ENCODE data around the gene SP100.
"Not testable (repeated sequence)": the region's sequence is repeated elsewhere in the genome, so short reads cannot be mapped to it uniquely, and the experiment has no call there.

Gene SP100

DNA sequence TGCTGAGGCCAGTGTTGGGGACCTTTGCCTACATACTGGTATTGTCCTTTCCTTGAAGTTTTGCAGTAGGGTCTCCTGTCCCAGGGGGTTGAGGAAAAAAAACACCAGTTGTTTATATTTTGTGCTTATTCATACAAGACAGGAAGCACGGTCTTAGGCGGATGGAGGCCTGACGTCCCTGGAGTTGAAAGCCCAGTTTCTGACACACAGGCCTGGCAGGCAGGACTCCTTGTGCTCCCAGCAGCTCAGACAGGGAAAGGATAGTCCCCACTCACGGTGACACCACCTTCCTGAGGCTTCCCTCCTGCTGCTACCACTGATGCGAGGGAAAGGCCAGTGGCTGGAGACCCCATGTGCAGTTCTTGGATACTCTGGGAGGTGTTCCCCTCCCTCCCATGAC lies 15.5 kb upstream of the SP100 start:
- TF ChIP-seq, protein P1, sequence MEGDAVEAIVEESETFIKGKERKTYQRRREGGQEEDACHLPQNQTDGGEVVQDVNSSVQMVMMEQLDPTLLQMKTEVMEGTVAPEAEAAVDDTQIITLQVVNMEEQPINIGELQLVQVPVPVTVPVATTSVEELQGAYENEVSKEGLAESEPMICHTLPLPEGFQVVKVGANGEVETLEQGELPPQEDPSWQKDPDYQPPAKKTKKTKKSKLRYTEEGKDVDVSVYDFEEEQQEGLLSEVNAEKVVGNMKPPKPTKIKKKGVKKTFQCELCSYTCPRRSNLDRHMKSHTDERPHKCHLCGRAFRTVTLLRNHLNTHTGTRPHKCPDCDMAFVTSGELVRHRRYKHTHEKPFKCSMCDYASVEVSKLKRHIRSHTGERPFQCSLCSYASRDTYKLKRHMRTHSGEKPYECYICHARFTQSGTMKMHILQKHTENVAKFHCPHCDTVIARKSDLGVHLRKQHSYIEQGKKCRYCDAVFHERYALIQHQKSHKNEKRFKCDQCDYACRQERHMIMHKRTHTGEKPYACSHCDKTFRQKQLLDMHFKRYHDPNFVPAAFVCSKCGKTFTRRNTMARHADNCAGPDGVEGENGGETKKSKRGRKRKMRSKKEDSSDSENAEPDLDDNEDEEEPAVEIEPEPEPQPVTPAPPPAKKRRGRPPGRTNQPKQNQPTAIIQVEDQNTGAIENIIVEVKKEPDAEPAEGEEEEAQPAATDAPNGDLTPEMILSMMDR (IDR thresholded peaks at IDR 0.05; ENCODE audit: insufficient read depth, low read depth, low read length, missing control alignments), result no peak
- H3K4me3 ChIP-seq (ENCODE audit: low read depth, low read length), result no peak overlapping the region
- no peak for DNase-seq (ENCODE audit: low read depth)

DNA sequence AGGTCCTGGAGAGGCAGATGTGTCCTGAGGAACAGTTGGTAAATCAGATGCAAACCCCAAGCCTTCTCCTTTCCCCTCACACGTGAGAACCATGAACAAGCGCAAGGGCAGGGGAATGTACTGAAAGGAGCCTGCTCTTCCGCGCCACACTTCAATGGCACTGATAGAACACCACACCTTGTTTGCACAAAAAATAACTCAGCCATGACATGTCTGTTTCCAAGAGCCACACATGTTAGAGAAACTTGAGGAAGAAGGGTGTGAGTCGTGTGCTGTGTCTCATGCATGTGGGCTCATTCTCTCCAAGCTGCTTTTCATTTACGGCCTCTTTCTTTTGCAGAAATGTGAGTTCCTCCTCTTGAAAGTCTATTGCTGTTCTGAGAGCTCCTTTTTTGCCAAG lies 15.0 kb upstream of the SP100 start:
- not testable (repeated sequence) for DNase-seq (ENCODE audit: low read depth); H3K4me3 ChIP-seq (ENCODE audit: low read depth, low read length)

DNA sequence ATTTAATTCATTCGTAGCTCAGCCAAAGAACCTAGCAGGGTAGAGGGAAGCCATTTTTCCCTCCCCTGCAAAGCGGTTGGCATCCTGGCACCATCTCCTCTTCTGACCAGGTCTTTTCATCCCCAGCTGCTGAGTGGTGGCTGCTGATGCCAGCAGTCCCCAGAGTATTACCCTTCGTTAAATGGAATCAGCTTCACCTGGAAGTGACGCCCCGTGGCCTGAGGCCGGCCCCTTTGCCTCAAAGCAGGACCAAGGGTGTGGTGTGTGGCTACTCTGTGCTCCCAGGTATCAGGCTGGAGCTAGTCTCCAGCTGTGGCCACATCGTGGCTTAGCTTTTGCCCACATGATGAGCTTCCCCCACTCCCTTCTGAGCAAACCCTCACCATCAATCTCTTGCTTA lies 12.3 kb upstream of the SP100 start:
- TF ChIP-seq, protein P1 (IDR thresholded peaks at IDR 0.05; ENCODE audit: insufficient read depth, low read depth, low read length, missing control alignments), result no peak
- no peak for DNase-seq (ENCODE audit: low read depth)
- H3K4me3 ChIP-seq (ENCODE audit: low read depth, low read length), result no peak overlapping the region

DNA sequence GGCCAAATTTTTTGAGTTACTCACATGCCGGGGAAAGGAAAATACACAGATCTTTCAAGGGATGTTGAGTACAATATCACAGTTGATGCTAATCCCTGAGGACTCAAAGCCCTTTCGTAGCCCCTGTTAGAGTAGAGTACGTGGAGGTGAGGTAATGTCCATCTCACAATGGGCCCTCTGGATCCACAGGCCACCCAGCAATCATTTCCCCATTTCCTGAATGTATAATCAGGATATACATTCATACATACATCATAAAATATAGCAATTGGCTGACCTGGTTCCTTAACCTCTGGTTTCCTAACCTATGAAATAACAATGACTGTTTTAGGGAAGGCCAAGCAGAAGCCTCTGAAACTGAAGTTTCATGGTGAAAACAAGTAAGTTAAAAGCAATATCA lies 10.2 kb upstream of the SP100 start:
- no peak for DNase-seq (ENCODE audit: low read depth)
- TF ChIP-seq, protein P1 (IDR thresholded peaks at IDR 0.05; ENCODE audit: insufficient read depth, low read depth, low read length, missing control alignments), result no peak
- H3K4me3 ChIP-seq (ENCODE audit: low read depth, low read length), result no peak overlapping the region

DNA sequence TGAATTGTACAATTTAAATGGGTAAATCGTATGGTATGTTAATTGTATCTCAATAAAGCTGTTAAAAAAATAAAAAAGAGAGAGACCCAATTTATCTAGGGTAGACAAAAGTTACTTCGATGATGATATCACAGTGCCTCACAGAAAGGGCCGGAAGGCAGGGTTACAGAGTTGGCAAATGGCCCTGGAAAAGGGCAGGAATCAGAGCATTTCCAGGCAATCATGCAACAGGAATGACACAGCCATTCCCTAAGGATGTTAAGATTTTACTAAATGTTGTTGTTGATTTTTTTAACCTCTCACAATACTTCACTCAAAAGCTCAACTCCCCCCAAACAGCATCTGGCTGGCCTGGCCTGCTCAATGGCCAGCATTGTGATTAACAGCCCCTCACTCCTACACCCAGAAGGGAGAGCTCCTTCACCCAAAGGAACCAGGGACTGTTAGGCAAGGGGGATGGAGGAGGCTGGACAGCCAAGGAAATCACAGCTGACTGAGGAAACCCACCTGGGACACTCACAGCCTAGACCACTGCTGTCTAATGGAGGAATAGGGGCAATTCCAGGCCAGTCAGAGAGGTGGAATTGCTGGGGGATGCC lies 7.7 kb upstream of the SP100 start:
- no peak overlapping the region for H3K4me3 ChIP-seq (ENCODE audit: low read depth, low read length)
- DNase-seq (ENCODE audit: low read depth), result no peak
- TF ChIP-seq, protein P1 (IDR thresholded peaks at IDR 0.05; ENCODE audit: insufficient read depth, low read depth, low read length, missing control alignments), result no peak

DNA sequence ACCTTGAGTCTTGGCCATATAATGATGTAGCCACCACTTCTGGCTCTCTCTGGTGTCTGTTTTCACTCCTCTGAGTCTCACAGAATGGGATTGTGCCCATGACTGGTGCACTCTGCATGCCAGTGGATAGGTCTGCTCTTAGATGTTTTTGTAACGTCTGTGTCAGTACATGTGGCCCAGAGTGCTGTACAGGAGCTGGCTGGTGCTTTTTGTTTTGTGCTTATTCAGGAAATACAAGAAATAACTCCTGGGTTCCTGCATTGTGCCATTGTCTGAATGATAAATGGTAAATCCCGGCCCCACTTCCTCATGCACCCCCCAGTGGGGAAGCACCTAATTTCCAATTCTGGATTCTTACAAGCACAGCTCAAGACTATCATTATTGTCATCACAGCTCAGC lies 6.7 kb upstream of the SP100 start:
- DNase-seq (ENCODE audit: low read depth); H3K4me3 ChIP-seq (ENCODE audit: low read depth, low read length): not testable (repeated sequence)

DNA sequence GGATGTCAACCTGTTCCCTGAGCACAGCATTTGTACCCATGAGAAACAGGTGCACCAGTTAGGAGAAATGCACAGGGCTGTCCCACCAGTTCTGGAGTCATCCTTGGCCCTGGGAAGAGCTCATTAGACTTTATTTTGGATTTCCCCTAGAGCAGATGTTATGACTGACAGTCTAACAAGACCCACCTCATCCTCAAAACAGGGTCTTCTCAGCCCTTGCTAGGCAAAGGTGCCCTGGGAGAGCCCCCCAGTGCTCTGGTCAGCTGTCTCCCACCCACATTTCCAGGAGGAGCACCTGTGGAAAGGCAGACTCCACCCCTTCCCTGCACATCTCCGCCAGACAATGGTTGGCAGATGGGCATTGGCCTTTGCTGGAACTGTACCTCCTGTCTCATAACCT lies 5.7 kb upstream of the SP100 start:
- DNase-seq (ENCODE audit: low read depth), result no peak

More for the DNA sequence above, 5.7 kb upstream of the SP100 start:
- H3K4me3 ChIP-seq (ENCODE audit: low read depth, low read length), result no peak overlapping the region
- TF ChIP-seq, protein P1 (IDR thresholded peaks at IDR 0.05; ENCODE audit: insufficient read depth, low read depth, low read length, missing control alignments), result no peak
